H1 (cell line): ENCODE data around the gene DGCR6. TPM values are rescaled to one million over a fixed set of nuclear protein-coding genes. Genes with fewer than 3 reads are reported as not detected.
"Not testable (repeated sequence)": the region's sequence is repeated elsewhere in the genome, so short reads cannot be mapped to it uniquely, and the experiment has no call there.

Source experiments
- CTCF ChIA-PET: fragments of 300-600 bp; sonication (Branson Sonifier 250); formaldehyde crosslinking; loops from one replicate; lab custom pipeline; 2021; ENCODE audit not compliant: partially characterized antibody; lab: Charles Lee
- POLR2A ChIA-PET: fragments of 300-600 bp; sonication (Branson Sonifier 250); formaldehyde crosslinking; loops from one replicate; lab custom pipeline; 2021; ENCODE audit warnings: inconsistent platforms; ENCODE audit not compliant: partially characterized antibody; lab: Charles Lee
- DNase-seq, 2 experiments: peaks; one replicate each; pipeline versions ENCODE4 v3.0.0 to v3.0.0-alpha.2; 2010 to 2022; ENCODE audit warnings: low spot score in 2 of 2, low read depth in 1 of 2, mixed read lengths in 1 of 2
- FAIRE-seq: peaks from 2 replicates; lab custom pipeline; 2011; peaks lifted over from hg19 to GRCh38; lab: Jason Lieb, UNC
- H2AFZ ChIP-seq: 2 replicates; pipeline ENCODE4 v1.8.1; 2012; ENCODE audit warnings: low read length, inconsistent platforms
- H2AK5ac ChIP-seq: 2 replicates; pipeline ENCODE4 v1.6.1; 2013; ENCODE audit warnings: low read depth, low read length
- H2BK120ac ChIP-seq: replicated peaks from 2 replicates; pipeline ENCODE3; 2013; ENCODE audit warnings: low read depth, low read length, inconsistent platforms
- H2BK12ac ChIP-seq: 2 replicates; pipeline ENCODE4 v1.6.1; 2013; ENCODE audit warnings: low read depth, low read length
- H2BK15ac ChIP-seq: 2 replicates; pipeline ENCODE4 v1.6.1; 2013; ENCODE audit warnings: low read length
- H2BK20ac ChIP-seq: 2 replicates; pipeline ENCODE4 v1.6.1; 2013; ENCODE audit warnings: low read length
- H2BK5ac ChIP-seq: 2 replicates; pipeline ENCODE4 v1.6.1; 2013; ENCODE audit warnings: low read depth, low read length
- H3K14ac ChIP-seq: 2 replicates; pipeline ENCODE4 v1.6.1; 2013; ENCODE audit warnings: inconsistent platforms; ENCODE audit not compliant: insufficient read length
- H3K18ac ChIP-seq: 2 replicates; pipeline ENCODE4 v1.6.1; 2013; ENCODE audit warnings: low read length; ENCODE audit errors: extremely low read depth
- H3K23ac ChIP-seq: 2 replicates; pipeline ENCODE4 v1.6.1; 2013; ENCODE audit warnings: inconsistent platforms; ENCODE audit not compliant: insufficient read length
- H3K23me2 ChIP-seq: 2 replicates; pipeline ENCODE4 v1.6.1; 2013; ENCODE audit warnings: low read depth, low read length
- H3K27ac ChIP-seq: 2 replicates; pipeline ENCODE4 v1.6.1; 2011; ENCODE audit warnings: low read depth, low read length, inconsistent platforms
- H3K27me3 ChIP-seq, 4 experiments: replicated peaks in 1 of 4; 1 replicate in 1 of 4; 2 replicates in 3 of 4; pipeline versions ENCODE4 v1.6.1 to v1.8.1; 2011 to 2013; ENCODE audit warnings: low read length in 3 of 4, mild to moderate bottlenecking in 3 of 4, inconsistent platforms in 2 of 4, mixed read lengths in 2 of 4, moderate library complexity in 1 of 4; ENCODE audit not compliant: control insufficient read depth in 3 of 4, insufficient read depth in 3 of 4; ENCODE audit errors: extremely low read depth in 1 of 4
- H3K36me3 ChIP-seq, 4 experiments: 2 replicates each; pipeline versions ENCODE4 v1.6.1 to v1.8.1; 2011 to 2013; ENCODE audit warnings: mild to moderate bottlenecking in 4 of 4, low read length in 3 of 4, moderate library complexity in 2 of 4, control low read depth in 1 of 4, inconsistent platforms in 1 of 4; ENCODE audit not compliant: insufficient read depth in 4 of 4, control insufficient read depth in 2 of 4
- H3K4ac ChIP-seq: replicated peaks from 2 replicates; pipeline ENCODE3; 2013; ENCODE audit warnings: low read length, low read depth, mixed read lengths, inconsistent platforms; ENCODE audit not compliant: insufficient read length
- H3K4me1 ChIP-seq, 4 experiments: replicated peaks in 1 of 4; 1 replicate in 1 of 4; 2 replicates in 3 of 4; pipeline versions ENCODE4 v1.6.1 to v1.8.1; 2011 to 2013; ENCODE audit warnings: low read length in 3 of 4, inconsistent platforms in 2 of 4, mixed read lengths in 1 of 4; ENCODE audit not compliant: insufficient read depth in 4 of 4, control insufficient read depth in 3 of 4
- H3K4me2 ChIP-seq, 2 experiments: 2 replicates each; pipeline versions ENCODE4 v1.6.1 to v1.8.1; 2011 to 2013; ENCODE audit warnings: low read depth in 2 of 2, low read length in 2 of 2, control low read depth in 1 of 2, inconsistent platforms in 1 of 2, mild to moderate bottlenecking in 1 of 2; ENCODE audit not compliant: insufficient read depth in 1 of 2
- H3K4me3 ChIP-seq, 4 experiments: fragments of 200-600, 300-600 bp in 1 of 4; sonication (generic), shearing (Covaris generic), sonication (Bioruptor Twin) in 1 of 4; 2 replicates each; pipeline versions ENCODE4 v1.5.1 to v1.8.1; 2011 to 2016; ENCODE audit warnings: low read length in 4 of 4, low read depth in 3 of 4, control low read depth in 2 of 4, inconsistent platforms in 2 of 4, mild to moderate bottlenecking in 2 of 4, mixed read lengths in 1 of 4, moderate library complexity in 1 of 4; ENCODE audit not compliant: insufficient read depth in 2 of 4; ENCODE audit errors: extremely low read depth in 1 of 4
- H3K56ac ChIP-seq: replicated peaks from 2 replicates; pipeline ENCODE3; 2013; ENCODE audit warnings: low read depth, mild to moderate bottlenecking, mixed read lengths, low read length, inconsistent platforms; ENCODE audit not compliant: insufficient read length
- H3K79me1 ChIP-seq: 2 replicates; pipeline ENCODE4 v1.6.1; 2013; ENCODE audit warnings: low read depth, low read length, control low read depth
- H3K79me2 ChIP-seq, 2 experiments: 2 replicates each; pipeline versions ENCODE4 v1.6.1 to v1.8.1; 2012 to 2013; ENCODE audit warnings: low read length in 2 of 2, mild to moderate bottlenecking in 2 of 2, inconsistent platforms in 1 of 2; ENCODE audit not compliant: insufficient read depth in 2 of 2, control insufficient read depth in 1 of 2
- H3K9ac ChIP-seq, 4 experiments: replicated peaks in 1 of 4; 1 replicate in 1 of 4; 2 replicates in 3 of 4; pipeline versions ENCODE4 v1.6.1 to v1.8.1; 2011 to 2013; ENCODE audit warnings: low read depth in 3 of 4, low read length in 3 of 4, control low read depth in 2 of 4, mild to moderate bottlenecking in 2 of 4, moderate library complexity in 2 of 4, inconsistent platforms in 1 of 4; ENCODE audit errors: extremely low read depth in 1 of 4
- H3K9me3 ChIP-seq, 2 experiments: 2 replicates each; pipeline versions ENCODE4 v1.6.1 to v1.8.1; 2012 to 2013; ENCODE audit warnings: mild to moderate bottlenecking in 2 of 2, moderate library complexity in 2 of 2, control low read depth in 1 of 2, inconsistent platforms in 1 of 2, low read depth in 1 of 2, low read length in 1 of 2, mixed read lengths in 1 of 2; ENCODE audit not compliant: insufficient read depth in 2 of 2
- H4K20me1 ChIP-seq, 2 experiments: replicated peaks in 1 of 2; 2 replicates each; pipeline versions ENCODE3 to v1.8.1; 2011 to 2013; ENCODE audit warnings: inconsistent platforms in 2 of 2, low read length in 2 of 2, mild to moderate bottlenecking in 1 of 2; ENCODE audit not compliant: insufficient read depth in 2 of 2, control insufficient read depth in 1 of 2
- H4K5ac ChIP-seq: 2 replicates; pipeline ENCODE4 v1.6.1; 2013; ENCODE audit warnings: low read length, low read depth, mixed read lengths, inconsistent platforms; ENCODE audit not compliant: insufficient read length
- H4K8ac ChIP-seq: 2 replicates; pipeline ENCODE4 v1.8.0; 2013; ENCODE audit warnings: mild to moderate bottlenecking, moderate library complexity, low read length, inconsistent platforms; ENCODE audit not compliant: insufficient read depth; ENCODE audit errors: extremely low read depth
- H4K91ac ChIP-seq: replicated peaks from 2 replicates; pipeline ENCODE3; 2013; ENCODE audit warnings: low read length, mixed read lengths, inconsistent platforms; ENCODE audit not compliant: insufficient read length
- WGBS, 2 experiments: shearing (Covaris generic) in 1 of 2; methylation state at CpG; one replicate each; pipeline versions ENCODE4 v1.1.6 to v1.1.7; 2013 to 2015; ENCODE audit warnings: low lambda C conversion rate in 2 of 2, mixed read lengths in 2 of 2, inconsistent platforms in 1 of 2, low coverage in 1 of 2, missing lambda C conversion rate in 1 of 2; ENCODE audit not compliant: insufficient replicate concordance in 2 of 2, insufficient coverage in 1 of 2, insufficient read length in 1 of 2; ENCODE audit errors: extremely low coverage in 1 of 2, missing lambda C conversion rate in 1 of 2; 5-methylcytosine and 5-hydroxymethylcytosine counted together
- polyA plus RNA-seq, 7 experiments: library from polyadenylated mRNA; depleted of rRNA in 3 of 7; stranded (reverse) in 5 of 7; unstranded in 2 of 7; fragments of >200 nt in 5 of 7; fragments of 200-250 nt in 2 of 7; gene quantifications; 1 replicate in 5 of 7; 2 replicates in 1 of 7; 4 replicates in 1 of 7; pipeline versions ENCODE4 v1.2.1 to v1.2.3, GENCODE V29; 2011 to 2013; ENCODE audit warnings: missing spikeins in 2 of 7, mixed read lengths in 2 of 7
- total RNA-seq: library from RNA; stranded (reverse); fragmentation: NEBNext Ultra II Directional; extraction: Animal tissue kit (Norgen Biotek cat#: 25700); gene quantifications from 2 replicates; pipeline ENCODE4 v1.2.1, GENCODE V29; 2021

Gene DGCR6
- total and polyA plus RNA-seq, 2 of the 8 experiments (the other 6 are each of a cell fraction or from before 2014, with no cell fraction given): 0.82 to 1.7 TPM

DNA sequence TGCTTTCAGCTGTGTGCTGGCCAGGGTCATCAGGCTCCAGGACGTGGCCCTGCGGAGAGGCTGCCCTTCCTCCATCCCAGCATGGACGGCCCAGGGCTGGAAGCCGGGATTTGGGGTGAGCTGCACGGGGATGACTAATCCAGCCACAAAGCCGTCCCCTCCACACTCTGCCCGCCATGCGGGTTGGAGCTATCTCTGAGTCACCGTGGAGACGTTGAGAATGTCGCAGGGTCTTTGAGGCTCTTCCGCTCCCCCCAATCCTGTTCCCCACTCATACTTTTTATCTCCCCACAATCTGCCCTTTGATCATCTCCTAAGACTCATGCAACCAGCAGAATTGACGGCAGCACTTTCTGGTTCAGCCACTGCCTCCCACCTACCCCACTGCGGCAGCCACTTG lies 52.6 kb downstream of the DGCR6 start:
- H2BK12ac ChIP-seq, H4K8ac ChIP-seq, H3K36me3 ChIP-seq, H2BK120ac ChIP-seq, H3K4ac ChIP-seq, H3K4me2 ChIP-seq, H2BK15ac ChIP-seq, H3K56ac ChIP-seq, H3K9ac ChIP-seq, H3K23me2 ChIP-seq, H3K27ac ChIP-seq, CTCF ChIA-PET, H3K27me3 ChIP-seq, H3K79me1 ChIP-seq, H2AFZ ChIP-seq, H3K23ac ChIP-seq, H3K79me2 ChIP-seq, H2BK20ac ChIP-seq, H4K91ac ChIP-seq, H3K18ac ChIP-seq, H2AK5ac ChIP-seq, FAIRE-seq, DNase-seq, H2BK5ac ChIP-seq, H3K14ac ChIP-seq, H4K5ac ChIP-seq, H3K4me1 ChIP-seq, H4K20me1 ChIP-seq, H3K9me3 ChIP-seq, H3K4me3 ChIP-seq: not testable (repeated sequence)
- 88% methylated on average over 14 of the region's 14 CpGs; no CpG with 5 or more reads in 1 of the 2 experiments for WGBS, 2 experiments
- POLR2A ChIA-PET: interaction anchor here (2.0 kb wide), 1 partner anchor 9 kb away, joined by 4 read pairs; no protein-coding TSS in a partner anchor

DNA sequence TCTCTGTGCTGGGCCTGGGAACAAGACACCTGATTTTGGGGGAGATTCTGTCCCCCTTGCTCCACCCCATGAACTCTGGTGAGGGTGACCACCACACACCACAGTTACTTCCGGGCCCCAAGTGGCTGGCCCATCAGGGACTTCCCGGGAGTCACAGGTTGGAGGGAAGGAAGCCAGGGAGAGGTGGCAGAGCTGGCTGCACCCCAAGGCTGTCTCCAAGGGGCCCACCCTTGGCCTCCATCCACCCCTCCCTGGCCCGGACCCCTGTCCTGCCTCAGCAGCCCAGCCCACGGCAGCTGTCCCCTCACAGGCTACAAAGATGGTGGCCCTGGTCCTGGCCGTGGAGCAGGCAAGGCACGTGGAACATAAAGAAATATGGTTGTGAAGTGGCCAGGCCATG lies 53.1 kb downstream of the DGCR6 start:
- H3K4me3 ChIP-seq, CTCF ChIA-PET, H2BK20ac ChIP-seq, FAIRE-seq, H3K4me2 ChIP-seq, H3K9me3 ChIP-seq, H4K5ac ChIP-seq, H3K36me3 ChIP-seq, H2BK120ac ChIP-seq, H3K79me2 ChIP-seq, DNase-seq, H3K4ac ChIP-seq, H3K14ac ChIP-seq, H2AFZ ChIP-seq, H2AK5ac ChIP-seq, H2BK15ac ChIP-seq, H4K20me1 ChIP-seq, H4K8ac ChIP-seq, H3K23ac ChIP-seq, H3K27ac ChIP-seq, H3K27me3 ChIP-seq, H3K18ac ChIP-seq, H2BK5ac ChIP-seq, H3K23me2 ChIP-seq, H4K91ac ChIP-seq, H2BK12ac ChIP-seq, H3K4me1 ChIP-seq, H3K79me1 ChIP-seq, H3K56ac ChIP-seq, H3K9ac ChIP-seq: not testable (repeated sequence)
- POLR2A ChIA-PET: interaction anchor here (2.0 kb wide), 1 partner anchor 10 kb away, joined by 4 read pairs; no protein-coding TSS in a partner anchor
- WGBS, 2 experiments: 94% methylated on average over 6 of the region's 6 CpGs; no CpG with 5 or more reads in 1 of the 2 experiments
